Tibial nerve (tissue), 4 donors: ENCODE data around the gene DOCK1. TPM values are rescaled to one million over a fixed set of nuclear protein-coding genes. Genes with fewer than 3 reads are reported as not detected.

Experiments
- DNase-seq, 2 donors: peaks; one replicate each; pipeline ENCODE4 v3.0.0-alpha.2; 2019; ENCODE audit warnings: low spot score in 2 of 2
- H3K27ac ChIP-seq, 4 donors: fragments of 200-600 bp; sonication (generic) in 3 of 4; one replicate each; pipeline ENCODE4 v1.5.1; 2017 to 2019; ENCODE audit warnings: mild to moderate bottlenecking in 1 of 4
- H3K27me3 ChIP-seq, 2 donors: fragments of 200-600 bp; sonication (generic) in 1 of 2; one replicate each; pipeline versions ENCODE4 v1.5.1 to v1.6.0; 2017 to 2019
- H3K36me3 ChIP-seq, 3 donors: fragments of 200-600 bp; sonication (generic); one replicate each; pipeline ENCODE4 v1.5.1; 2018 to 2019
- H3K4me1 ChIP-seq, 4 donors: fragments of 200-600 bp; sonication (generic) in 3 of 4; one replicate each; pipeline ENCODE4 v1.5.1; 2017 to 2019
- H3K4me3 ChIP-seq, 4 donors: fragments of 200-600 bp; sonication (generic) in 3 of 4; one replicate each; pipeline ENCODE4 v1.5.1; 2017 to 2019; ENCODE audit warnings: mild to moderate bottlenecking in 1 of 4, moderate library complexity in 1 of 4
- H3K9me3 ChIP-seq, 4 donors: fragments of 200-600 bp; sonication (generic) in 3 of 4; one replicate each; pipeline ENCODE4 v1.5.1; 2017 to 2019
- CTCF ChIP-seq, 5 experiments: fragments of 200-600 bp in 3 of 5; fragments of 450-650 bp in 2 of 5; sonication (generic) in 3 of 5; IDR thresholded peaks; one replicate each; pipeline ENCODE4 v1.5.1; 2016 to 2019; ENCODE audit warnings: antibody characterized with exemption in 5 of 5, mild to moderate bottlenecking in 3 of 5, moderate library complexity in 2 of 5
- EP300 ChIP-seq, 2 donors: sonication (generic); formaldehyde crosslinking; IDR thresholded peaks; one replicate each; pipeline ENCODE4 v1.6.1; 2017; ENCODE audit warnings: antibody characterized with exemption in 2 of 2, mild to moderate bottlenecking in 1 of 2
- POLR2A ChIP-seq, 2 donors: fragments of 450-650 bp; IDR thresholded peaks; one replicate each; pipeline ENCODE4 v1.6.1; 2017; ENCODE audit warnings: antibody characterized with exemption in 2 of 2, mild to moderate bottlenecking in 2 of 2, moderate library complexity in 2 of 2
- WGBS, 2 donors: methylation state at CpG; one replicate each; pipeline ENCODE4 v1.1.5; 2018; 5-methylcytosine and 5-hydroxymethylcytosine counted together
- total RNA-seq, 4 donors: library from RNA; depleted of rRNA; stranded (reverse); fragments of >200 nt; gene quantifications; one replicate each; pipeline ENCODE4 v1.1.0, GENCODE V29; 2016

Gene DOCK1
- total RNA-seq, 4 donors from 2014 or later: 57.3 to 76.7 (median 63.7) TPM

GRCh38 chr10:126955396-126955795, 50.2 kb downstream of the DOCK1 start:
- Histone ChIP-seq H3K4me1 (peaks cover 0 to 20% (median 7%) of the 10 kb centered on the region in 4 donors), H3K9me3 (no peaks in the 10 kb centered on the region), H3K36me3 (no peaks in the 10 kb centered on the region), H3K27me3 (no peaks in the 10 kb centered on the region), H3K4me3 (no peak overlapping the region), H3K27ac (peak overlapping the region in 1 of 4 donors; percentile 18)
- DNase-seq: no peak
- WGBS, 2 donors: 70 to 75% methylated on average over 7 to 8 of the region's 8 CpGs
- TF ChIP-seq CTCF (IDR thresholded peaks at IDR 0.05) (no peak), POLR2A (IDR thresholded peaks at IDR 0.05) (no peak), EP300 (IDR thresholded peaks at IDR 0.05) (no peak)

GRCh38 chr10:126955934-126956711, 50.9 kb downstream of the DOCK1 start:
- 49 to 63% methylated on average over 15 to 16 of the region's 16 CpGs for WGBS, 2 donors
- DNase-seq: no peak
- H3K36me3 ChIP-seq: no peaks in the 10 kb centered on the region
- no peak overlapping the region for H3K4me3 ChIP-seq
- no peaks in the 10 kb centered on the region for H3K9me3 ChIP-seq
- no peaks in the 10 kb centered on the region for H3K27me3 ChIP-seq
- TF ChIP-seq POLR2A (IDR thresholded peaks at IDR 0.05) (no peak), EP300 (IDR thresholded peaks at IDR 0.05) (no peak), CTCF (IDR thresholded peaks at IDR 0.05) (no peak)
- H3K27ac ChIP-seq: peak overlapping the region in 2 of 4 donors; percentile 6 to 18
- H3K4me1 ChIP-seq: peaks cover 0 to 24% (median 7%) of the 10 kb centered on the region in 4 donors

GRCh38 chr10:126956712-126957108, 51.5 kb downstream of the DOCK1 start:
- no peak overlapping the region for H3K4me3 ChIP-seq

GRCh38 chr10:126957111-126957510, 51.9 kb downstream of the DOCK1 start:
- 77 to 79% methylated on average over 8 of the region's 8 CpGs for WGBS, 2 donors
- no peak for TF ChIP-seq CTCF (IDR thresholded peaks at IDR 0.05)
- TF ChIP-seq POLR2A (IDR thresholded peaks at IDR 0.05): no peak
- no peak for TF ChIP-seq EP300 (IDR thresholded peaks at IDR 0.05)
- Histone ChIP-seq H3K9me3 (no peaks in the 10 kb centered on the region), H3K4me1 (peaks cover 0 to 25% (median 7%) of the 10 kb centered on the region in 4 donors), H3K36me3 (no peaks in the 10 kb centered on the region), H3K4me3 (no peak overlapping the region), H3K27ac (no peak overlapping the region), H3K27me3 (no peaks in the 10 kb centered on the region)
- DNase-seq: no peak

More at GRCh38 chr10:126956712-126957108, 51.5 kb downstream of the DOCK1 start:
- H3K4me1 ChIP-seq: peaks cover 0 to 25% (median 7%) of the 10 kb centered on the region in 4 donors
- no peaks in the 10 kb centered on the region for H3K36me3 ChIP-seq
- H3K9me3 ChIP-seq: no peaks in the 10 kb centered on the region
- no peak for TF ChIP-seq POLR2A (IDR thresholded peaks at IDR 0.05)
- H3K27ac ChIP-seq: no peak overlapping the region
- DNase-seq: no peak
- 76 to 80% methylated on average over 4 of the region's 4 CpGs for WGBS, 2 donors
- H3K27me3 ChIP-seq: no peaks in the 10 kb centered on the region

- H3K27me3 ChIP-seq: no peaks in the 10 kb centered on the region
- no peak for DNase-seq
- H3K4me1 ChIP-seq: peaks cover 0 to 34% (median 7%) of the 10 kb centered on the region in 4 donors
- no peak overlapping the region for H3K27ac ChIP-seq
- H3K36me3 ChIP-seq: no peaks in the 10 kb centered on the region
- 67 to 77% methylated on average over 4 of the region's 4 CpGs for WGBS, 2 donors
- H3K9me3 ChIP-seq: no peaks in the 10 kb centered on the region
- H3K4me3 ChIP-seq: no peak overlapping the region
- no peak for TF ChIP-seq POLR2A (IDR thresholded peaks at IDR 0.05)
- TF ChIP-seq CTCF (IDR thresholded peaks at IDR 0.05): no peak
- TF ChIP-seq EP300 (IDR thresholded peaks at IDR 0.05): no peak
Observed at GRCh38 chr10:126959431-126959830, 54.2 kb downstream of the DOCK1 start.
